ENCODE measurements around the gene ITGBL1. TPM values are rescaled to one million over a fixed set of nuclear protein-coding genes. Genes with fewer than 3 reads are reported as not detected.
A peak's percentile ranks its signal among the peaks of the same experiment; 100 is the strongest.

ITGBL1 gene
- total RNA-seq, 4 donors from 2014 or later, result 0.61 to 6.7 (median 5.0) TPM

- in situ Hi-C loops (cut with MboI; ENCODE audit: low sequenced_read_pairs in 4 of 4) (loop anchor here in 3 of 4 donors (10.0 to 25.0 kb wide), 3 partner anchors 237 to 614 kb away; no protein-coding TSS in a partner anchor), intact Hi-C loops (cut with DNase I; ENCODE audit: low total_unique reads) (no loop called here)
- no peak for DNase-seq
- TF ChIP-seq POLR2A (IDR thresholded peaks at IDR 0.05) (no peak), CTCF (IDR thresholded peaks at IDR 0.05 in 4 of 5, conservative IDR thresholded peaks at IDR 0.05 in 1 of 5) (no peak)
- H3K4me1 ChIP-seq, result no peaks in the 10 kb centered on the region
- no peak for ATAC-seq
- H3K4me3 ChIP-seq, result no peak overlapping the region
- H3K27ac ChIP-seq, result no peak overlapping the region
- no peaks in the 10 kb centered on the region for H3K27me3 ChIP-seq
- H3K36me3 ChIP-seq, result no peaks in the 10 kb centered on the region
- no peaks in the 10 kb centered on the region for H3K9me3 ChIP-seq
These were observed 299.0 kb downstream of the ITGBL1 start for GRCh38 chr13:101751488-101751887.

- H3K4me1 ChIP-seq, result no peaks in the 10 kb centered on the region
- intact Hi-C loops (cut with DNase I; ENCODE audit: low total_unique reads) (no loop called here), in situ Hi-C loops (cut with MboI; ENCODE audit: low sequenced_read_pairs in 4 of 4) (loop anchor here in 3 of 4 donors (10.0 to 25.0 kb wide), 3 partner anchors 238 to 615 kb away; no protein-coding TSS in a partner anchor)
- H3K9me3 ChIP-seq, result no peaks in the 10 kb centered on the region
- DNase-seq (no peak), ATAC-seq (no peak)
- TF ChIP-seq POLR2A (IDR thresholded peaks at IDR 0.05) (no peak), CTCF (IDR thresholded peaks at IDR 0.05 in 4 of 5, conservative IDR thresholded peaks at IDR 0.05 in 1 of 5) (no peak)
- no peaks in the 10 kb centered on the region for H3K27me3 ChIP-seq
- H3K27ac ChIP-seq, result no peak overlapping the region
- H3K36me3 ChIP-seq, result no peaks in the 10 kb centered on the region
- H3K4me3 ChIP-seq, result no peak overlapping the region
These were observed 300.0 kb downstream of the ITGBL1 start for GRCh38 chr13:101752432-101752831.

GRCh38 chr13:101755228-101755887, 302.9 kb downstream of the ITGBL1 start:
- DNase-seq (no peak), ATAC-seq (no peak)
- in situ Hi-C loops (cut with MboI; ENCODE audit: low sequenced_read_pairs in 4 of 4) (loop anchor here in 3 of 4 donors (10.0 to 25.0 kb wide), 3 partner anchors 241 to 618 kb away; no protein-coding TSS in a partner anchor), intact Hi-C loops (cut with DNase I; ENCODE audit: low total_unique reads) (no loop called here)
- Histone ChIP-seq H3K9me3 (no peaks in the 10 kb centered on the region), H3K4me1 (no peaks in the 10 kb centered on the region), H3K4me3 (no peak overlapping the region), H3K27ac (no peak overlapping the region), H3K36me3 (no peaks in the 10 kb centered on the region), H3K27me3 (no peaks in the 10 kb centered on the region)
- TF ChIP-seq POLR2A (IDR thresholded peaks at IDR 0.05) (no peak), CTCF (IDR thresholded peaks at IDR 0.05 in 4 of 5, conservative IDR thresholded peaks at IDR 0.05 in 1 of 5) (no peak)

- in situ Hi-C loops (cut with MboI; ENCODE audit: low sequenced_read_pairs in 4 of 4), result loop anchor here in 3 of 4 donors (10.0 to 25.0 kb wide), 3 partner anchors 243 to 620 kb away; no protein-coding TSS in a partner anchor
- Histone ChIP-seq H3K9me3 (no peaks in the 10 kb centered on the region), H3K4me3 (no peak overlapping the region), H3K36me3 (no peaks in the 10 kb centered on the region), H3K27me3 (no peaks in the 10 kb centered on the region), H3K27ac (no peak overlapping the region), H3K4me1 (no peaks in the 10 kb centered on the region)
- DNase-seq (no peak), ATAC-seq (no peak)
- peak in 3 of 5 experiments; percentile 12 to 33 (median 22) for TF ChIP-seq CTCF (IDR thresholded peaks at IDR 0.05 in 4 of 5, conservative IDR thresholded peaks at IDR 0.05 in 1 of 5)
- TF ChIP-seq POLR2A (IDR thresholded peaks at IDR 0.05), result no peak
- intact Hi-C loops (cut with DNase I; ENCODE audit: low total_unique reads), result loop anchor here (2.0 kb wide), 1 partner anchor 243 kb away; no protein-coding TSS in a partner anchor
These were observed 305.1 kb downstream of the ITGBL1 start for GRCh38 chr13:101757446-101758039.
